GM20000 (cell line): ENCODE measurements around the gene CAPN8.

Experiments used
- DNase-seq: peaks from one replicate; pipeline ENCODE4 v3.0.0; 2012; ENCODE audit warnings: low spot score
- CTCF ChIP-seq: IDR thresholded peaks from 2 replicates; pipeline ENCODE4 v1.5.1; 2012; ENCODE audit warnings: mild to moderate bottlenecking, control low read depth; ENCODE audit errors: extremely low read depth, missing control alignments

Gene CAPN8

GRCh38 chr1:223553957-223554356 is 111.5 kb downstream of the CAPN8 start:
- DNase-seq, result no peak
- TF ChIP-seq CTCF, result no peak

GRCh38 chr1:223551610-223552009 is 113.9 kb downstream of the CAPN8 start:
- TF ChIP-seq CTCF, result no peak
- no peak for DNase-seq

- DNase-seq, result no peak
- TF ChIP-seq CTCF, result no peak
Observed at GRCh38 chr1:223549740-223550139, 115.8 kb downstream of the CAPN8 start.

- no peak for TF ChIP-seq CTCF
- no peak for DNase-seq
Observed at GRCh38 chr1:223547316-223548114, 118.0 kb downstream of the CAPN8 start.

- no peak for DNase-seq
- no peak for TF ChIP-seq CTCF
Observed at GRCh38 chr1:223545343-223545742, 120.2 kb downstream of the CAPN8 start.

GRCh38 chr1:223543560-223543959 is 121.9 kb downstream of the CAPN8 start:
- no peak for DNase-seq
- no peak for TF ChIP-seq CTCF

- no peak for TF ChIP-seq CTCF
- no peak for DNase-seq
Observed at GRCh38 chr1:223542831-223543230, 122.7 kb downstream of the CAPN8 start.
